K562 (cell line): ENCODE data around the gene DNASE1L3. TPM values are rescaled to one million over a fixed set of nuclear protein-coding genes. Genes with fewer than 3 reads are reported as not detected.

Experiments used
- ATAC-seq: fragments of 200-7000 bp; cut with Tn5 transposase; 3 replicates; pipeline ENCODE4 v1.9.1; 2020; ENCODE audit warnings: moderate library complexity
- BruUV-seq: library from RNA; stranded (reverse); fragments of 400-500 nt; replicated peaks from 2 replicates; lab custom pipeline; 2021; lab: Mats Ljungman, UMichigan
- CTCF ChIA-PET: fragments of 300-600 bp; formaldehyde crosslinking; extraction: SDS; loops from one replicate; lab custom pipeline; 2021; ENCODE audit warnings: low intra/inter-chr PET ratio; lab: Yijun Ruan, JAX
- POLR2A ChIA-PET: fragments of 300-600, 350-650 bp; sonication (Branson Sonifier 250); formaldehyde crosslinking; extraction: SDS; loops from one replicate; lab custom pipeline; 2021; ENCODE audit warnings: antibody characterized with exemption, inconsistent platforms; lab: Yijun Ruan, JAX
- DNase-seq, 4 experiments: peaks; one replicate each; pipeline versions ENCODE4 v3.0.0 to v3.0.0-alpha.2; 2011 to 2018; ENCODE audit warnings: low spot score in 3 of 4, mixed read lengths in 3 of 4; ENCODE audit errors: extremely low read depth in 1 of 4
- FAIRE-seq: peaks from 2 replicates; lab custom pipeline; 2011; peaks lifted over from hg19 to GRCh38; lab: Jason Lieb, UNC
- H2AFZ ChIP-seq: 2 replicates; pipeline ENCODE4 v1.6.0; 2011; ENCODE audit warnings: low read depth, low read length, control low read depth, inconsistent platforms
- H3K27ac ChIP-seq: fragments of 200-600 bp; 3 replicates; pipeline ENCODE4 v1.8.0; 2011; ENCODE audit warnings: low read depth, mild to moderate bottlenecking, control low read depth, inconsistent platforms, low read length, moderate library complexity, mixed read lengths; ENCODE audit errors: extremely low read depth
- H3K27me3 ChIP-seq, 2 experiments: fragments of 300-600 bp in 1 of 2; 2 replicates in 1 of 2; 3 replicates in 1 of 2; pipeline versions ENCODE4 v1.6.0 to v1.8.0; 2011; ENCODE audit warnings: inconsistent platforms in 2 of 2, low read length in 2 of 2, mild to moderate bottlenecking in 1 of 2, mixed read lengths in 1 of 2, moderate library complexity in 1 of 2; ENCODE audit not compliant: control insufficient read depth in 2 of 2, insufficient read depth in 2 of 2
- H3K36me3 ChIP-seq: fragments of 300-600 bp; 3 replicates; pipeline ENCODE4 v1.8.0; 2011; ENCODE audit warnings: mild to moderate bottlenecking, low read length, inconsistent platforms; ENCODE audit not compliant: control insufficient read depth, insufficient read depth
- H3K4me1 ChIP-seq, 2 experiments: fragments of 200-600 bp in 1 of 2; replicated peaks in 1 of 2; 2 replicates in 1 of 2; 3 replicates in 1 of 2; pipeline versions ENCODE4 v1.5.1 to v1.8.0; 2011; ENCODE audit warnings: inconsistent platforms in 2 of 2, low read length in 2 of 2, mild to moderate bottlenecking in 1 of 2, mixed read lengths in 1 of 2, moderate library complexity in 1 of 2; ENCODE audit not compliant: control insufficient read depth in 2 of 2, insufficient read depth in 2 of 2
- H3K4me2 ChIP-seq: 2 replicates; pipeline ENCODE4 v1.6.1; 2011; ENCODE audit warnings: low read length, control low read depth, inconsistent platforms, mixed read lengths; ENCODE audit not compliant: insufficient read depth
- H3K4me3 ChIP-seq: fragments of 200-600 bp; sonication (generic), shearing (Covaris generic); 2 replicates; pipeline ENCODE4 v1.5.1; 2016; ENCODE audit warnings: control low read depth, inconsistent platforms
- H3K79me2 ChIP-seq: fragments of 200-600 bp; 3 replicates; pipeline ENCODE4 v1.8.0; 2011; ENCODE audit warnings: low read length, inconsistent platforms; ENCODE audit not compliant: control insufficient read depth, insufficient read depth
- H3K9ac ChIP-seq, 2 experiments: 2 replicates each; pipeline versions ENCODE4 v1.6.0 to v1.6.1; 2011; ENCODE audit warnings: low read depth in 2 of 2, low read length in 2 of 2, control low read depth in 1 of 2, inconsistent platforms in 1 of 2, mild to moderate bottlenecking in 1 of 2, mixed read lengths in 1 of 2; ENCODE audit not compliant: insufficient read depth in 1 of 2
- H3K9me1 ChIP-seq: one replicate; pipeline ENCODE4 v1.6.0; 2011; ENCODE audit warnings: inconsistent platforms, mild to moderate bottlenecking, low read length, moderate library complexity; ENCODE audit not compliant: control insufficient read depth, insufficient read depth
- H3K9me3 ChIP-seq: replicated peaks from 2 replicates; pipeline ENCODE4 v1.5.1; 2011; ENCODE audit warnings: low read depth, low read length, inconsistent platforms; ENCODE audit not compliant: control insufficient read depth, insufficient read depth
- H4K20me1 ChIP-seq: replicated peaks from 2 replicates; pipeline ENCODE4 v1.6.1; 2011; ENCODE audit warnings: low read length, inconsistent platforms, mixed read lengths; ENCODE audit not compliant: control insufficient read depth, insufficient read depth
- CEBPB ChIP-seq: fragments of 450-650 bp; IDR thresholded peaks from 2 replicates; pipeline ENCODE4 v1.6.1; 2016; ENCODE audit warnings: missing genetic modification characterization, missing compliant biosample characterization
- NBN ChIP-seq: fragments of 450-650 bp; IDR thresholded peaks from 2 replicates; pipeline ENCODE4 v1.6.1; 2016; ENCODE audit warnings: low read depth, mild to moderate bottlenecking
- TRIM25 ChIP-seq: fragments of 450-650 bp; IDR thresholded peaks from 2 replicates; pipeline ENCODE4 v1.7.0; 2016; ENCODE audit warnings: borderline replicate concordance
- WGBS: fragments of 100-300 bp; shearing (Covaris generic); methylation state at CpG from one replicate; pipeline ENCODE4 v1.1.6; 2016; ENCODE audit warnings: low coverage, mixed read lengths; ENCODE audit not compliant: insufficient coverage; ENCODE audit errors: missing lambda C conversion rate; 5-methylcytosine and 5-hydroxymethylcytosine counted together
- in situ Hi-C: fragments of 300-500 bp; cut with MboI; formaldehyde crosslinking; loops from 4 replicates; pipeline ENCODE4 v1.15.0; 2018; ENCODE audit warnings: inconsistent platforms, mixed read lengths
- intact Hi-C: fragments of 100-400 bp; cut with micrococcal nuclease; formaldehyde crosslinking; loops from 2 replicates; pipeline ENCODE4 v1.14.2; 2022
- polyA plus RNA-seq, 8 experiments: library from polyadenylated mRNA; depleted of rRNA in 4 of 8; stranded (reverse) in 5 of 8; unstranded in 3 of 8; fragments of >200 nt; fragmentation: Nextera tagmentation in 2 of 8; fragmentation: Illumina TruSeq in 1 of 8; extraction: Ambion mirVana in 2 of 8; extraction: Trizol in 1 of 8; gene quantifications; 2 replicates each; pipeline versions ENCODE4 v1.2.1 to v1.2.3, GENCODE V29; 2011 to 2014; ENCODE audit warnings: inconsistent platforms in 1 of 8, missing spikeins in 1 of 8
- total RNA-seq, 7 experiments: library from RNA; depleted of rRNA in 6 of 7; stranded (reverse); fragments of >200 nt in 6 of 7; fragmentation: Illumina TruSeq in 2 of 7; extraction: Trizol in 2 of 7; gene quantifications; 2 replicates each; pipeline versions ENCODE4 v1.2.1 to v1.2.3, GENCODE V29; 2011 to 2021; ENCODE audit warnings: low replicate concordance in 1 of 7

Gene DNASE1L3
- total and polyA plus RNA-seq, 9 of the 15 experiments (the other 6 are each of a cell fraction or from before 2014, with no cell fraction given), result 0.06 TPM; not detected in 8

DNA sequence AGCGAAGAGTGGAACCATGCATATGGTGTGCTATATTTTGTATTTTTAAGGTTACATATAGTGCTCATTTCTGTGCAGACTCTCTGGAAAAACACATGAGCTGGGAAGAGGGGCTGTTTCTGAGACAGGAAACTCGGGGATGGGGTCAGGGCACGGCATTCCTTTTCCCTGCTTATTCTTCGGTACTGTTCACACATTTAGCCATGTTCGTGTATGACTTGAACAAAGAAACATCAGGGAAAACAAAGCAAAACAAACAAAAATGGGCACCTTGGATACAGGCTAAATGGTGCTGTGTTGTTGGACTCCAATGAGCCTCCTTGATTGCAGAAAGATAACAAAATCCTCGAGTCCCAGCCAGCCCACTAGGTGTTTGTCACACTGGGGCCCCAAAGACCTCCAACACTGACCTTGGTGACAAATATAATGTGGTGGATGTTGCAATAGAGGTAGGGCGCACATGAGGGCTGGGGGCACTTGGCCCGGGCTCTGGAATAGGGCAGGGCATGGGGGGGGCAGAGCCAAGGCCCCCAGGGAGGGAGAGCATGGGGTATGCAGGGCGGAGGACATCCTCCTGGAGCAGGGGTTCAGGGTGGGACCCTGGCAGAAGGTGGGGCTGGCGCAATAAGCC, 19.3 kb downstream of the DNASE1L3 start:
- TF ChIP-seq TRIM25 (no peak), NBN (no peak), CEBPB (tag) (peak; percentile 39; the same call in 1 of the 2 replicates)
- Histone ChIP-seq H3K9me3 (no peaks in the 10 kb centered on the region), H3K79me2 (no peaks in the 10 kb centered on the region), H3K4me3 (no peak overlapping the region), H3K9ac (no peak overlapping the region), H3K9me1 (no peaks in the 10 kb centered on the region), H3K27me3 (no peaks in the 10 kb centered on the region), H3K27ac (no peak overlapping the region), H4K20me1 (no peaks in the 10 kb centered on the region), H3K36me3 (no peaks in the 10 kb centered on the region), H3K4me1 (peaks cover 4 to 13% of the 10 kb centered on the region in 2 experiments), H2AFZ (no peak overlapping the region), H3K4me2 (no peak overlapping the region)
- intact Hi-C loops, result no loop called here
- in situ Hi-C loops, result no loop called here
- 14% methylated on average over 6 of the region's 10 CpGs for WGBS
- CTCF ChIA-PET, result interaction anchor here (0.6 kb wide), 1 partner anchor 36 kb away, joined by 4 read pairs; no protein-coding TSS in a partner anchor
- POLR2A ChIA-PET, result no interaction called here
- DNase-seq, result no peak
- BruUV-seq, result no TSS peak
- FAIRE-seq, result no peak
- ATAC-seq, result no peak
